ENCODE results near the gene DPM1.

DNA sequence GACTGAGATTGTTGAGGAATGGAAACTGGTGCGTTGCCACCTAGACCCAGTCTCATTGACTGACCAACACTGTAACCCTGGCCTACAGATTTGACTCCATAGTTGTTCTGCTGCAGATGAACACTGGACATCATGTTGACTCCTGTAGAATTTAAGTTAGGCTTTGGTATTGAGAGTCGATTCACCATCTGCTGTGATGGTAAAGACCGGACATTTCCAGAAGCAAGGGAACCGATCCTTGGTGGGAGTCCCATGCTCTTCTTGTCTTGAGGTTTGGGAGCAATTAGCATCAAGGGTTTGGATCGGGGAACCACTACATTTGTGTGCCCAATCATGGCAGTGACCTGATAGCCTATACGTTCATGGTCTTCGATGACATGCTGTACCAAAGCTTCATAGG lies 64.7 kb downstream of the DPM1 start:
- TF ChIP-seq, protein P1, sequence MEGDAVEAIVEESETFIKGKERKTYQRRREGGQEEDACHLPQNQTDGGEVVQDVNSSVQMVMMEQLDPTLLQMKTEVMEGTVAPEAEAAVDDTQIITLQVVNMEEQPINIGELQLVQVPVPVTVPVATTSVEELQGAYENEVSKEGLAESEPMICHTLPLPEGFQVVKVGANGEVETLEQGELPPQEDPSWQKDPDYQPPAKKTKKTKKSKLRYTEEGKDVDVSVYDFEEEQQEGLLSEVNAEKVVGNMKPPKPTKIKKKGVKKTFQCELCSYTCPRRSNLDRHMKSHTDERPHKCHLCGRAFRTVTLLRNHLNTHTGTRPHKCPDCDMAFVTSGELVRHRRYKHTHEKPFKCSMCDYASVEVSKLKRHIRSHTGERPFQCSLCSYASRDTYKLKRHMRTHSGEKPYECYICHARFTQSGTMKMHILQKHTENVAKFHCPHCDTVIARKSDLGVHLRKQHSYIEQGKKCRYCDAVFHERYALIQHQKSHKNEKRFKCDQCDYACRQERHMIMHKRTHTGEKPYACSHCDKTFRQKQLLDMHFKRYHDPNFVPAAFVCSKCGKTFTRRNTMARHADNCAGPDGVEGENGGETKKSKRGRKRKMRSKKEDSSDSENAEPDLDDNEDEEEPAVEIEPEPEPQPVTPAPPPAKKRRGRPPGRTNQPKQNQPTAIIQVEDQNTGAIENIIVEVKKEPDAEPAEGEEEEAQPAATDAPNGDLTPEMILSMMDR (IDR thresholded peaks at IDR 0.05) = no peak
- no peak for TF ChIP-seq JUND (IDR thresholded peaks at IDR 0.05)
- no peak for TF ChIP-seq YY1 (IDR thresholded peaks at IDR 0.05; ENCODE audit: low read depth)

Measured in SK-N-SH (cell line).